SK-N-SH (cell line): ENCODE measurements around the gene FAXDC2. TPM values are rescaled to one million over a fixed set of nuclear protein-coding genes. Genes with fewer than 3 reads are reported as not detected.

Experiments
- CTCF ChIA-PET: fragments of 300-600, 350-600 bp; formaldehyde crosslinking; extraction: SDS; loops from one replicate; lab custom pipeline; 2021; lab: Yijun Ruan, JAX
- POLR2A ChIA-PET: fragments of 350-600 bp; sonication (Branson Sonifier 250); formaldehyde crosslinking; extraction: SDS; loops from one replicate; lab custom pipeline; 2020; ENCODE audit warnings: antibody characterized with exemption, inconsistent platforms; lab: Yijun Ruan, JAX
- DNase-seq: peaks from one replicate; pipeline ENCODE4 v3.0.0; 2012
- H2AFZ ChIP-seq: fragments of 200-600 bp; sonication (generic); 2 replicates; pipeline ENCODE4 v1.8.1; 2016; ENCODE audit warnings: antibody characterized with exemption, mild to moderate bottlenecking, low read depth
- H3F3A ChIP-seq: fragments of 200-600 bp; sonication (generic); replicated peaks from 2 replicates; pipeline ENCODE3; 2016; ENCODE audit warnings: antibody characterized with exemption, mild to moderate bottlenecking; ENCODE audit not compliant: insufficient read depth
- H3K27ac ChIP-seq, 2 experiments: fragments of 200-500 bp in 1 of 2; fragments of 200-600 bp in 1 of 2; sonication (Bioruptor generic) in 1 of 2; sonication (generic), shearing (Covaris generic) in 1 of 2; 2 replicates each; pipeline versions ENCODE4 v1.5.1 to v1.6.1; 2014 to 2016; ENCODE audit warnings: low read depth in 2 of 2, inconsistent platforms in 1 of 2, low read length in 1 of 2, mild to moderate bottlenecking in 1 of 2, mixed read lengths in 1 of 2
- H3K27me3 ChIP-seq: fragments of 200-600 bp; sonication (generic), shearing (Covaris generic); 2 replicates; pipeline ENCODE4 v1.6.1; 2016; ENCODE audit warnings: mixed run types; ENCODE audit not compliant: insufficient read depth
- H3K36me3 ChIP-seq, 2 experiments: fragments of 200-500 bp in 1 of 2; fragments of 200-600 bp in 1 of 2; sonication (Bioruptor generic) in 1 of 2; sonication (generic) in 1 of 2; replicated peaks in 1 of 2; 2 replicates each; pipeline versions ENCODE3 to v1.5.1; 2014 to 2016; ENCODE audit warnings: low read length in 1 of 2, mild to moderate bottlenecking in 1 of 2; ENCODE audit not compliant: insufficient read depth in 2 of 2, control insufficient read depth in 1 of 2
- H3K4me1 ChIP-seq, 2 experiments: fragments of 200-500 bp in 1 of 2; fragments of 200-600 bp in 1 of 2; sonication (Bioruptor generic) in 1 of 2; sonication (generic), shearing (Covaris generic) in 1 of 2; 2 replicates each; pipeline versions ENCODE4 v1.5.1 to v1.6.1; 2014 to 2016; ENCODE audit warnings: low read depth in 1 of 2, low read length in 1 of 2, mixed run types in 1 of 2; ENCODE audit not compliant: insufficient read depth in 2 of 2, control insufficient read depth in 1 of 2
- H3K4me2 ChIP-seq: fragments of 200-600 bp; sonication (generic), shearing (Covaris generic); 2 replicates; pipeline ENCODE4 v1.6.1; 2017; ENCODE audit warnings: mixed run types
- H3K4me3 ChIP-seq, 2 experiments: fragments of 200-500 bp in 1 of 2; fragments of 200-600 bp in 1 of 2; sonication (Bioruptor generic) in 1 of 2; sonication (generic), shearing (Covaris generic) in 1 of 2; 2 replicates each; pipeline versions ENCODE4 v1.5.1 to v1.8.1; 2014 to 2016; ENCODE audit warnings: low read depth in 2 of 2, inconsistent platforms in 1 of 2, low read length in 1 of 2, mild to moderate bottlenecking in 1 of 2, mixed read lengths in 1 of 2, moderate library complexity in 1 of 2
- H3K79me2 ChIP-seq: fragments of 200-600 bp; sonication (generic); 2 replicates; pipeline ENCODE4 v1.8.1; 2017; ENCODE audit warnings: mild to moderate bottlenecking; ENCODE audit not compliant: insufficient read depth
- H3K9ac ChIP-seq: fragments of 200-600 bp; sonication (generic); 2 replicates; pipeline ENCODE4 v1.6.1; 2017; ENCODE audit warnings: mixed run types
- H3K9me2 ChIP-seq: fragments of 200-600 bp; sonication (generic); 2 replicates; pipeline ENCODE4 v1.6.1; 2017; ENCODE audit warnings: mixed run types
- H3K9me3 ChIP-seq: fragments of 200-600 bp; sonication (generic); 2 replicates; pipeline ENCODE4 v1.6.1; 2017; ENCODE audit warnings: mixed run types, mild to moderate bottlenecking, moderate library complexity
- H4K20me1 ChIP-seq: fragments of 200-600 bp; sonication (generic); 2 replicates; pipeline ENCODE4 v1.6.1; 2017; ENCODE audit warnings: mild to moderate bottlenecking, mixed run types; ENCODE audit not compliant: insufficient read depth
- CHD2 ChIP-seq: fragments of 150-350 bp; IDR thresholded peaks from 2 replicates; pipeline ENCODE4 v1.6.1; 2018; ENCODE audit warnings: low read length; ENCODE audit not compliant: partially characterized antibody
- CTCF ChIP-seq: fragments of 200-600 bp; sonication (generic); IDR thresholded peaks from 2 replicates; pipeline ENCODE4 v1.6.1; 2017; ENCODE audit warnings: antibody characterized with exemption, mild to moderate bottlenecking, moderate library complexity
- EP300 ChIP-seq, 2 experiments: IDR thresholded peaks; 2 replicates each; pipeline versions ENCODE4 v1.4.0 to v1.6.1; 2012; ENCODE audit warnings: borderline replicate concordance in 1 of 2, low read depth in 1 of 2, low read length in 1 of 2
- FOXJ3 ChIP-seq: sonication (generic); formaldehyde crosslinking; IDR thresholded peaks from 2 replicates; pipeline ENCODE4 v1.5.1; 2020; ENCODE audit warnings: mild to moderate bottlenecking, missing genetic modification reagents
- IRF3 ChIP-seq: fragments of 150-350 bp; IDR thresholded peaks from 2 replicates; pipeline ENCODE4 v1.6.1; 2016; ENCODE audit warnings: mild to moderate bottlenecking, low read depth, low read length
- JUND ChIP-seq: IDR thresholded peaks from 2 replicates; pipeline ENCODE4 v1.4.0; 2012
- MXI1 ChIP-seq: IDR thresholded peaks from 2 replicates; pipeline ENCODE4 v1.6.1; 2012; ENCODE audit warnings: mild to moderate bottlenecking, low read depth, low read length, improper control_type of control experiment
- NFIC ChIP-seq: IDR thresholded peaks from 2 replicates; pipeline ENCODE4 v1.4.0; 2012; ENCODE audit warnings: borderline replicate concordance
- NRF1 ChIP-seq: IDR thresholded peaks from 2 replicates; pipeline ENCODE4 v1.6.1; 2012; ENCODE audit warnings: low read depth, mild to moderate bottlenecking, low read length
- POLR2AphosphoS5 ChIP-seq: IDR thresholded peaks from 2 replicates; pipeline ENCODE4 v1.6.1; 2012; ENCODE audit warnings: low read depth, low read length
- RAD21 ChIP-seq: IDR thresholded peaks from 2 replicates; pipeline ENCODE4 v1.6.1; 2012; ENCODE audit warnings: mild to moderate bottlenecking, low read length
- RCOR1 ChIP-seq: fragments of 150-350 bp; IDR thresholded peaks from 2 replicates; pipeline ENCODE4 v1.6.1; 2017; ENCODE audit warnings: antibody characterized with exemption, low read length
- RFX5 ChIP-seq: IDR thresholded peaks from 2 replicates; pipeline ENCODE4 v1.6.1; 2012; ENCODE audit warnings: mild to moderate bottlenecking, improper control_type of control experiment, low read length
- RXRA ChIP-seq: IDR thresholded peaks from 2 replicates; pipeline ENCODE4 v1.4.0; 2012; ENCODE audit warnings: low read depth, mild to moderate bottlenecking, borderline replicate concordance
- SMC3 ChIP-seq: IDR thresholded peaks from 2 replicates; pipeline ENCODE4 v1.6.1; 2012; ENCODE audit warnings: low read depth, low read length, improper control_type of control experiment
- TEAD4 ChIP-seq: IDR thresholded peaks from 2 replicates; pipeline ENCODE4 v1.4.0; 2012; ENCODE audit warnings: mild to moderate bottlenecking, borderline replicate concordance; ENCODE audit not compliant: insufficient read depth
- YY1 ChIP-seq: IDR thresholded peaks from 2 replicates; pipeline ENCODE4 v1.4.0; 2012; ENCODE audit warnings: low read depth, mild to moderate bottlenecking
- WGBS: methylation state at CpG from one replicate; pipeline ENCODE4 v1.1.6; 2017; ENCODE audit warnings: low lambda C conversion rate; 5-methylcytosine and 5-hydroxymethylcytosine counted together
- polyA plus RNA-seq, 3 experiments: library from polyadenylated mRNA; depleted of rRNA; stranded (reverse); fragments of >200 nt; gene quantifications; 2 replicates each; pipeline ENCODE4 v1.2.3, GENCODE V29; 2012
- TF ChIP-seq, protein P1 (sequence below): IDR thresholded peaks from 2 replicates; pipeline ENCODE4 v1.4.0; 2012; ENCODE audit warnings: low read depth
- TF ChIP-seq, protein P2 (sequence below): IDR thresholded peaks from 2 replicates; pipeline ENCODE4; 2012

The FAXDC2 gene
- polyA plus RNA-seq, 1 of the 3 experiments (the other 2 are of a cell fraction), result 6.0 TPM

- Histone ChIP-seq H3K9me3 (no peaks in the 10 kb centered on the region), H3K4me3 (no peak overlapping the region), H2AFZ (no peak overlapping the region), H3K27me3 (no peaks in the 10 kb centered on the region), H3K9me2 (no peaks in the 10 kb centered on the region), H4K20me1 (no peaks in the 10 kb centered on the region), H3K79me2 (no peaks in the 10 kb centered on the region; the same call in 1 of the 2 replicates), H3K36me3 (peaks cover 64 to 82% of the 10 kb centered on the region in 2 experiments), H3K4me2 (no peak overlapping the region), H3F3A (no peaks in the 10 kb centered on the region), H3K27ac (no peak overlapping the region), H3K4me1 (no peaks in the 10 kb centered on the region), H3K9ac (no peak overlapping the region)
- DNase-seq, result no peak
- ChIA-PET CTCF (interaction anchor here (1.2 kb wide), 1 partner anchor 36 kb away, joined by 4 read pairs; no protein-coding TSS in a partner anchor), POLR2A (no interaction called here)
- TF ChIP-seq, protein P1, sequence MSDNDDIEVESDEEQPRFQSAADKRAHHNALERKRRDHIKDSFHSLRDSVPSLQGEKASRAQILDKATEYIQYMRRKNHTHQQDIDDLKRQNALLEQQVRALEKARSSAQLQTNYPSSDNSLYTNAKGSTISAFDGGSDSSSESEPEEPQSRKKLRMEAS, result no peak
- TF ChIP-seq SMC3 (no peak), EP300 (IDR thresholded peaks at IDR 0.05; ENCODE audit: borderline replicate concordance in 1 of 2, low read depth in 1 of 2, low read length in 1 of 2) (no peak), NFIC (no peak), RCOR1 (no peak), TEAD4 (no peak), RFX5 (no peak), RXRA (no peak), NRF1 (no peak), YY1 (no peak), CHD2 (no peak), RAD21 (no peak), FOXJ3 (CRISPR knock-in tag) (no peak)
- TF ChIP-seq, protein P2, sequence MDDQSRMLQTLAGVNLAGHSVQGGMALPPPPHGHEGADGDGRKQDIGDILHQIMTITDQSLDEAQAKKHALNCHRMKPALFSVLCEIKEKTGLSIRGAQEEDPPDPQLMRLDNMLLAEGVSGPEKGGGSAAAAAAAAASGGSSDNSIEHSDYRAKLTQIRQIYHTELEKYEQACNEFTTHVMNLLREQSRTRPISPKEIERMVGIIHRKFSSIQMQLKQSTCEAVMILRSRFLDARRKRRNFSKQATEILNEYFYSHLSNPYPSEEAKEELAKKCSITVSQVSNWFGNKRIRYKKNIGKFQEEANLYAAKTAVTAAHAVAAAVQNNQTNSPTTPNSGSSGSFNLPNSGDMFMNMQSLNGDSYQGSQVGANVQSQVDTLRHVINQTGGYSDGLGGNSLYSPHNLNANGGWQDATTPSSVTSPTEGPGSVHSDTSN, result no peak
Observed at GRCh38 chr5:154896562-154897165, 46.3 kb upstream of the FAXDC2 start.

DNA sequence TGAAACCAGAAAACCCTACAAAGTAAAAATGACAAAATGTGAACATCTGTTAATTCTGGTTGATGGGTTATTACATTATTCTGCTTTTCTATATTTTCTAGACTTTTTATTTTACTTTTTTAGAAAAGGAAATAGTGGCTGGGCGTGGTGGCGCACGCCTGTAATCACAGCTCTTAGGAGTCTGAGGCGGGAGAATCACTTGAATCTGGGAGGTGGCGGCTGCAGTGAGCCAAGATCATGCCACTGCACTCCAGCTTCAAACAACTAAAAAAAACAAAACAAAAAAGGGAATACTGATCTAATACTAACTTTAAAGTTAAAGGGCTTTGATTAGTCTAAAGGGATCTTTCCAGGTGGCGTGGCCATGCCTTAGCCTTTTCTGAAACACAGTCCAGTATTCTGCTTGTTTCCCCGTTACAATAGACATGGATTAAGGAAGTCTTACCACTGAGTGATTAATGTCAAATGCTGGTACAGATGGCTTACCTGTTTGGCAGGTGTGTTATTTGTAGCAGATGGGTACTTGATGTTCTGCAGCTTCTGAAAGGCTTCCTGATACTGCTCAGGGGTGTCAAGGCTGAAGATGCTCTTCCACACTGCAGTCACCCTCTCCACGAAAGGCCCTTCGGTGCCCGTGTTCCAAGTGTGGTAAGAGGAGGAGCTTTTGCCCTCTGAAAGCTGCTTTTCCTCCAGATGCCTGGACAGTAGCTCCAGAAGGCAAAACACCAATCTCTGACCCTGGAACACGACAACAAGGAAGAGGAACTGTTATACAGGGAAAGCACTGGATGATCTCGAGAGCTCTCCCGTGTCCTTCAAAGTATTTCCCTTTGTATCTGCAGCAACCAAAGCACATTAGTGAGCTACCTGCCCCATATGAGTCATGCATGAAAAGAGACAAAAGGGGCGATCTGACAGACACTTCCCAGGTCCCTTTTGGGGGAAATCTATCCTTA, 45.5 kb upstream of the FAXDC2 start:
- Histone ChIP-seq H3K27me3 (no peaks in the 10 kb centered on the region), H3K79me2 (no peaks in the 10 kb centered on the region; the same call in 1 of the 2 replicates), H3F3A (no peaks in the 10 kb centered on the region), H3K4me2 (no peak overlapping the region), H3K4me3 (no peak overlapping the region), H3K36me3 (peaks cover 64 to 82% of the 10 kb centered on the region in 2 experiments), H3K9ac (no peak overlapping the region), H4K20me1 (no peaks in the 10 kb centered on the region), H3K9me3 (no peaks in the 10 kb centered on the region), H3K9me2 (no peaks in the 10 kb centered on the region), H3K27ac (no peak overlapping the region), H2AFZ (no peak overlapping the region), H3K4me1 (no peaks in the 10 kb centered on the region)
- TF ChIP-seq CTCF (no peak), RXRA (no peak), TEAD4 (no peak), FOXJ3 (CRISPR knock-in tag) (no peak), POLR2AphosphoS5 (no peak), JUND (no peak), EP300 (IDR thresholded peaks at IDR 0.05; ENCODE audit: borderline replicate concordance in 1 of 2, low read depth in 1 of 2, low read length in 1 of 2) (no peak), MXI1 (no peak), NFIC (no peak), IRF3 (no peak)
- 90% methylated on average over 14 of the region's 14 CpGs for WGBS
- ChIA-PET CTCF (interaction anchor here (1.2 kb wide), 1 partner anchor 37 kb away, joined by 4 read pairs; no protein-coding TSS in a partner anchor), POLR2A (no interaction called here)
- no peak for DNase-seq
